HepG2 (cell line): ENCODE data around the gene IYD. TPM values are rescaled to one million over a fixed set of nuclear protein-coding genes. Genes with fewer than 3 reads are reported as not detected.

Experiments
- EEA1 ChIP-seq: sonication (generic); formaldehyde crosslinking; IDR thresholded peaks from 2 replicates; pipeline ENCODE4 v1.5.1; 2020; ENCODE audit warnings: mild to moderate bottlenecking, missing genetic modification reagents, borderline replicate concordance
- ELF1 ChIP-seq: sonication (generic); formaldehyde crosslinking; IDR thresholded peaks from 2 replicates; pipeline ENCODE4 v1.4.0; 2020; ENCODE audit warnings: missing genetic modification reagents
- IRX3 ChIP-seq: sonication (generic); formaldehyde crosslinking; IDR thresholded peaks from 2 replicates; pipeline ENCODE4 v1.8.1; 2023; ENCODE audit warnings: mild to moderate bottlenecking, low read depth, missing genetic modification reagents, borderline replicate concordance
- MTF1 ChIP-seq: sonication (generic); formaldehyde crosslinking; IDR thresholded peaks from 2 replicates; pipeline ENCODE4 v1.5.0; 2020; ENCODE audit warnings: missing genetic modification reagents
- MYNN ChIP-seq: sonication (generic); formaldehyde crosslinking; IDR thresholded peaks from 2 replicates; pipeline ENCODE4 v1.4.0; 2020; ENCODE audit warnings: mild to moderate bottlenecking, low read depth, missing genetic modification reagents
- NCOA1 ChIP-seq: sonication (generic); formaldehyde crosslinking; IDR thresholded peaks from 2 replicates; pipeline ENCODE4 v1.9.0; 2021; ENCODE audit warnings: missing genetic modification reagents
- PHF5A ChIP-seq: IDR thresholded peaks from one replicate; pipeline ENCODE4 v1.6.1; 2018; ENCODE audit warnings: low read depth, missing genetic modification reagents; ENCODE audit not compliant: unreplicated experiment
- POLR2AphosphoS2 ChIP-seq: IDR thresholded peaks from 2 replicates; pipeline ENCODE4 v1.6.1; 2011; ENCODE audit warnings: low read depth, low read length, improper control_type of control experiment
- RBM22 ChIP-seq: fragments of 200-400 bp; formaldehyde crosslinking; optimal IDR thresholded peaks from 2 replicates; pipeline ENCODE3; 2017; ENCODE audit warnings: mild to moderate bottlenecking, low read length, moderate library complexity
- SIN3B ChIP-seq: fragments of 150-350 bp; IDR thresholded peaks from 2 replicates; pipeline ENCODE4 v1.6.1; 2014; ENCODE audit warnings: low read length
- SMARCC2 ChIP-seq: fragments of 450-650 bp; IDR thresholded peaks from 2 replicates; pipeline ENCODE4 v1.6.1; 2017; ENCODE audit warnings: antibody characterized with exemption, mild to moderate bottlenecking
- SRSF1 ChIP-seq: fragments of 200-400 bp; formaldehyde crosslinking; optimal IDR thresholded peaks from 2 replicates; pipeline ENCODE3; 2017; ENCODE audit warnings: mild to moderate bottlenecking, low read depth, low read length, moderate library complexity
- ZFP90 ChIP-seq: sonication (generic); formaldehyde crosslinking; IDR thresholded peaks from 2 replicates; pipeline ENCODE4 v1.8.0; 2022; ENCODE audit warnings: missing genetic modification reagents, mild to moderate bottlenecking, inconsistent platforms, borderline replicate concordance
- ZNF225 ChIP-seq: sonication (generic); formaldehyde crosslinking; IDR thresholded peaks from 2 replicates; pipeline ENCODE4 v1.4.0; 2020; ENCODE audit warnings: mild to moderate bottlenecking, missing genetic modification reagents
- ZNF580 ChIP-seq: IDR thresholded peaks from 2 replicates; pipeline ENCODE4 v1.6.1; 2016; ENCODE audit warnings: low read depth, borderline replicate concordance
- ZNF598 ChIP-seq: sonication (generic); formaldehyde crosslinking; IDR thresholded peaks from 2 replicates; pipeline ENCODE4 v1.5.1; 2020; ENCODE audit warnings: mild to moderate bottlenecking, missing genetic modification reagents, borderline replicate concordance
- ZNF607 ChIP-seq: sonication (generic); formaldehyde crosslinking; IDR thresholded peaks from 2 replicates; pipeline ENCODE4 v1.5.1; 2020; ENCODE audit warnings: missing genetic modification reagents, mild to moderate bottlenecking, borderline replicate concordance
- ZNF709 ChIP-seq: sonication (generic); formaldehyde crosslinking; IDR thresholded peaks from 2 replicates; pipeline ENCODE4 v1.5.0; 2020; ENCODE audit warnings: mild to moderate bottlenecking, missing genetic modification reagents
- ZNF841 ChIP-seq: sonication (generic); formaldehyde crosslinking; IDR thresholded peaks from 2 replicates; pipeline ENCODE4 v1.8.1; 2023; ENCODE audit warnings: missing genetic modification reagents, borderline replicate concordance
- ZNF878 ChIP-seq: sonication (generic); formaldehyde crosslinking; IDR thresholded peaks from 2 replicates; pipeline ENCODE4 v1.8.1; 2023; ENCODE audit warnings: mild to moderate bottlenecking, missing genetic modification reagents, moderate library complexity
- polyA plus RNA-seq, 8 experiments: library from polyadenylated mRNA; depleted of rRNA in 3 of 8; stranded (reverse) in 7 of 8; unstranded in 1 of 8; fragments of >200 nt; fragmentation: Illumina TruSeq in 4 of 8; extraction: Trizol in 4 of 8; gene quantifications; 2 replicates each; pipeline versions ENCODE4 v1.2.1 to v1.2.3, GENCODE V29; 2011 to 2016; ENCODE audit warnings: low read depth in 4 of 8, missing spikeins in 1 of 8, mixed read lengths in 1 of 8; ENCODE audit not compliant: insufficient read depth in 1 of 8
- total RNA-seq, 5 experiments: library from RNA; depleted of rRNA; stranded (reverse); fragments of >200 nt; fragmentation: Illumina TruSeq; extraction: Trizol; gene quantifications; 2 replicates each; pipeline ENCODE4 v1.2.3, GENCODE V29; 2016; ENCODE audit warnings: low read depth in 1 of 5
- TF ChIP-seq, protein P1 (sequence below): sonication (generic); formaldehyde crosslinking; IDR thresholded peaks from 2 replicates; pipeline ENCODE4 v1.5.0; 2020; ENCODE audit warnings: mild to moderate bottlenecking, missing genetic modification reagents, borderline replicate concordance
- TF ChIP-seq, protein P2 (sequence below): sonication (generic); formaldehyde crosslinking; IDR thresholded peaks from 2 replicates; pipeline ENCODE4 v1.4.0; 2020; ENCODE audit warnings: missing genetic modification reagents, borderline replicate concordance
- TF ChIP-seq, protein P3 (sequence below): sonication (generic); formaldehyde crosslinking; IDR thresholded peaks from 2 replicates; pipeline ENCODE4 v1.4.0; 2020; ENCODE audit warnings: mild to moderate bottlenecking, missing genetic modification reagents

The IYD gene
- total and polyA plus RNA-seq, 2 of the 13 experiments (the other 11 are each of a cell fraction or from before 2014, with no cell fraction given): 0.01 to 0.46 TPM

GRCh38 chr6:150418827-150419594 lies 50.2 kb downstream of the IYD start (continued):
- TF ChIP-seq, protein P1, sequence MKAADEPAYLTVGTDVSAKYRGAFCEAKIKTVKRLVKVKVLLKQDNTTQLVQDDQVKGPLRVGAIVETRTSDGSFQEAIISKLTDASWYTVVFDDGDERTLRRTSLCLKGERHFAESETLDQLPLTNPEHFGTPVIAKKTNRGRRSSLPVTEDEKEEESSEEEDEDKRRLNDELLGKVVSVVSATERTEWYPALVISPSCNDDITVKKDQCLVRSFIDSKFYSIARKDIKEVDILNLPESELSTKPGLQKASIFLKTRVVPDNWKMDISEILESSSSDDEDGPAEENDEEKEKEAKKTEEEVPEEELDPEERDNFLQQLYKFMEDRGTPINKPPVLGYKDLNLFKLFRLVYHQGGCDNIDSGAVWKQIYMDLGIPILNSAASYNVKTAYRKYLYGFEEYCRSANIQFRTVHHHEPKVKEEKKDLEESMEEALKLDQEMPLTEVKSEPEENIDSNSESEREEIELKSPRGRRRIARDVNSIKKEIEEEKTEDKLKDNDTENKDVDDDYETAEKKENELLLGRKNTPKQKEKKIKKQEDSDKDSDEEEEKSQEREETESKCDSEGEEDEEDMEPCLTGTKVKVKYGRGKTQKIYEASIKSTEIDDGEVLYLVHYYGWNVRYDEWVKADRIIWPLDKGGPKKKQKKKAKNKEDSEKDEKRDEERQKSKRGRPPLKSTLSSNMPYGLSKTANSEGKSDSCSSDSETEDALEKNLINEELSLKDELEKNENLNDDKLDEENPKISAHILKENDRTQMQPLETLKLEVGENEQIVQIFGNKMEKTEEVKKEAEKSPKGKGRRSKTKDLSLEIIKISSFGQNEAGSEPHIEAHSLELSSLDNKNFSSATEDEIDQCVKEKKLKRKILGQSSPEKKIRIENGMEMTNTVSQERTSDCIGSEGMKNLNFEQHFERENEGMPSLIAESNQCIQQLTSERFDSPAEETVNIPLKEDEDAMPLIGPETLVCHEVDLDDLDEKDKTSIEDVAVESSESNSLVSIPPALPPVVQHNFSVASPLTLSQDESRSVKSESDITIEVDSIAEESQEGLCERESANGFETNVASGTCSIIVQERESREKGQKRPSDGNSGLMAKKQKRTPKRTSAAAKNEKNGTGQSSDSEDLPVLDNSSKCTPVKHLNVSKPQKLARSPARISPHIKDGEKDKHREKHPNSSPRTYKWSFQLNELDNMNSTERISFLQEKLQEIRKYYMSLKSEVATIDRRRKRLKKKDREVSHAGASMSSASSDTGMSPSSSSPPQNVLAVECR: no peak
- TF ChIP-seq, protein P2, sequence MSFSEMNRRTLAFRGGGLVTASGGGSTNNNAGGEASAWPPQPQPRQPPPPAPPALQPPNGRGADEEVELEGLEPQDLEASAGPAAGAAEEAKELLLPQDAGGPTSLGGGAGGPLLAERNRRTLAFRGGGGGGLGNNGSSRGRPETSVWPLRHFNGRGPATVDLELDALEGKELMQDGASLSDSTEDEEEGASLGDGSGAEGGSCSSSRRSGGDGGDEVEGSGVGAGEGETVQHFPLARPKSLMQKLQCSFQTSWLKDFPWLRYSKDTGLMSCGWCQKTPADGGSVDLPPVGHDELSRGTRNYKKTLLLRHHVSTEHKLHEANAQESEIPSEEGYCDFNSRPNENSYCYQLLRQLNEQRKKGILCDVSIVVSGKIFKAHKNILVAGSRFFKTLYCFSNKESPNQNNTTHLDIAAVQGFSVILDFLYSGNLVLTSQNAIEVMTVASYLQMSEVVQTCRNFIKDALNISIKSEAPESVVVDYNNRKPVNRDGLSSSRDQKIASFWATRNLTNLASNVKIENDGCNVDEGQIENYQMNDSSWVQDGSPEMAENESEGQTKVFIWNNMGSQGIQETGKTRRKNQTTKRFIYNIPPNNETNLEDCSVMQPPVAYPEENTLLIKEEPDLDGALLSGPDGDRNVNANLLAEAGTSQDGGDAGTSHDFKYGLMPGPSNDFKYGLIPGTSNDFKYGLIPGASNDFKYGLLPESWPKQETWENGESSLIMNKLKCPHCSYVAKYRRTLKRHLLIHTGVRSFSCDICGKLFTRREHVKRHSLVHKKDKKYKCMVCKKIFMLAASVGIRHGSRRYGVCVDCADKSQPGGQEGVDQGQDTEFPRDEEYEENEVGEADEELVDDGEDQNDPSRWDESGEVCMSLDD: no peak
- no peak for TF ChIP-seq PHF5A (CRISPR knock-in tag)
- peak; percentile 78; the same call in 1 of the 2 replicates for TF ChIP-seq ZNF225
- no peak for TF ChIP-seq ZNF878 (CRISPR knock-in tag)
- no peak for TF ChIP-seq MYNN (CRISPR knock-in tag)
- TF ChIP-seq ZNF607: no peak
- no peak for TF ChIP-seq SRSF1
- TF ChIP-seq MTF1 (CRISPR knock-in tag): no peak
- TF ChIP-seq ZNF841 (CRISPR knock-in tag): no peak
- TF ChIP-seq ZFP90 (CRISPR knock-in tag): no peak
- no peak for TF ChIP-seq SIN3B
- TF ChIP-seq RBM22: no peak
- 0 out of 2 replicates have a peak, but pooled peaks have one; percentile 47 for TF ChIP-seq ZNF598 (CRISPR knock-in tag)
- TF ChIP-seq ELF1 (CRISPR knock-in tag): peak; percentile 88
- no peak for TF ChIP-seq ZNF709 (CRISPR knock-in tag)
- TF ChIP-seq, protein P3, sequence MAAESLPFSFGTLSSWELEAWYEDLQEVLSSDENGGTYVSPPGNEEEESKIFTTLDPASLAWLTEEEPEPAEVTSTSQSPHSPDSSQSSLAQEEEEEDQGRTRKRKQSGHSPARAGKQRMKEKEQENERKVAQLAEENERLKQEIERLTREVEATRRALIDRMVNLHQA (CRISPR knock-in tag): no peak
- TF ChIP-seq POLR2AphosphoS2: no peak
- TF ChIP-seq IRX3 (CRISPR knock-in tag): no peak
- no peak for TF ChIP-seq SMARCC2
- no peak for TF ChIP-seq NCOA1 (CRISPR knock-in tag)
- TF ChIP-seq ZNF580 (CRISPR knock-in tag): no peak
- TF ChIP-seq EEA1 (CRISPR knock-in tag): no peak
